Adipose tissue (tissue), 3 donors: ENCODE data around the gene MBLAC1. TPM values are rescaled to one million over a fixed set of nuclear protein-coding genes. Genes with fewer than 3 reads are reported as not detected.
A peak's percentile ranks its signal among the peaks of the same experiment; 100 is the strongest.
"Not testable (repeated sequence)": the region's sequence is repeated elsewhere in the genome, so short reads cannot be mapped to it uniquely, and the experiment has no call there.

Experiments
- H3K27ac ChIP-seq: one replicate; pipeline ENCODE4 v1.5.1; 2013; ENCODE audit warnings: low read depth, low read length
- WGBS, 3 donors: extraction: QIAGEN DNeasy Blood & Tissue Kit; methylation state at CpG; one replicate each; pipeline ENCODE4 v1.1.7; 2013; 5-methylcytosine and 5-hydroxymethylcytosine counted together
- polyA plus RNA-seq, 3 donors: library from polyadenylated mRNA; stranded (reverse); fragments of 200-250 nt; gene quantifications; one replicate each; pipeline ENCODE4 v1.2.3, GENCODE V29; 2013
- donor health status: healthy with polysubstance abuse.
- donor health status: Bipolar disorder and iron deficiency.
- donor health status: healthy.

The MBLAC1 gene
- polyA plus RNA-seq, 3 donors: 2.3 to 2.5 (median 2.5) TPM

DNA sequence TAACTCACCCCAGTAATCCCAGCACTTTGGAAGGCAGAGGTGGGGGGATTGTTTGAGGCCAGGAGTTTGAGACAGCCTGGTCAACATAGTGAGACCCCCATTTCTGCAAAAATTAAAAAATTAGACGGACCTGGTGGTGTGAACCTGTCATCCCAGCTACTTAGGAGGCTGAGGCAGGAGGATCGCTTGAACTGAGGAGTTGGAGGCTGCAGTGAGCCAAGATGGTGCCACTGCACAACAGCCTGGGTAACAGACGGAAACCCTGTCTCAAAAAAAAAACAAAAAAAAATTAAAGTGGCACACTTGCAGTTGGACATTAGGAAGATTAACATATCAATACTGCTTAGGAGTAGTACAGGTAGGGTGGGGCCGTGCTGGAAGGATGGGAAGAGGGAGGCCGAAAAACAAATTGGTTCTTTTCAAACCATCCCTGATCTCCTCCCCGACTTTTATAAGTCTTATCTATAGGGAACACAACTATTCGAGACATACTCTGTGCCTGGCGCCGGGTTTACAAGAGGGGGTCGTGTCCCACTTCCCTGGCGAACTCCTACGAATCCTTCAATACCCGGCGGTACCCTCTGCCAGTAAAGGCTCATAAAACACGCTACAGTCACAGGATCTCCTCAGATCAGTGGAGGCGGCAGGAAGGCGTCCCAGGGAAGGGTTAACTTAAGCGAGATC lies 8.2 kb upstream of the MBLAC1 start:
- no peak overlapping the region for H3K27ac ChIP-seq
- WGBS, 3 donors: 19 to 21% (median 20%) methylated on average over 18 of the region's 18 CpGs

GRCh38 chr7:100119072-100119969 lies 7.4 kb upstream of the MBLAC1 start, which contains the start of the genes CNPY4 and TAF6:
CNPY4 (plus strand) TSS chr7:100119634; CDS start chr7:100119745, 111 bp downstream.
TAF6 (minus strand) TSS chr7:100119358; CDS start chr7:100114209, 5,149 bp downstream.
- 0 to 1% (median 0%) methylated on average over 49 of the region's 49 CpGs for WGBS, 3 donors
- no peak within 1 kb of the TSS for H3K27ac ChIP-seq

GRCh38 chr7:100119970-100120732 lies 6.6 kb upstream of the MBLAC1 start:
- 21 to 26% (median 23%) methylated on average over 19 of the region's 19 CpGs for WGBS, 3 donors
- H3K27ac ChIP-seq: no peak overlapping the region

DNA sequence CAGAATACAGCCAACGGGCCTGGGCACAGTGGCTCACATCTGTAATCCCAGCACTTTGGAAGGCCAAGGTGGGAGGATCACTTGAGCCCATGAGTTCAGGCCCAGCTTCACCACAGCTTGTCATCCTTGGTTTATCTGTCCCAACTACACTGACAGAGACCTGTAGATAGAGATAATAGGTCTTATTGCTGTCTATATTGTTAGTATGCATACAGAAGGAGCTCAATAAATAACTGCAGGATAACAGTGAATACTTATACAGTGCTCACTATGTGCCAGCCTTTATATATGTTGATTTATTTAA lies 6.1 kb upstream of the MBLAC1 start:
- no peak overlapping the region for H3K27ac ChIP-seq
- WGBS, 3 donors: 31 to 45% (median 41%) methylated on average over 1 of the region's 1 CpG

DNA sequence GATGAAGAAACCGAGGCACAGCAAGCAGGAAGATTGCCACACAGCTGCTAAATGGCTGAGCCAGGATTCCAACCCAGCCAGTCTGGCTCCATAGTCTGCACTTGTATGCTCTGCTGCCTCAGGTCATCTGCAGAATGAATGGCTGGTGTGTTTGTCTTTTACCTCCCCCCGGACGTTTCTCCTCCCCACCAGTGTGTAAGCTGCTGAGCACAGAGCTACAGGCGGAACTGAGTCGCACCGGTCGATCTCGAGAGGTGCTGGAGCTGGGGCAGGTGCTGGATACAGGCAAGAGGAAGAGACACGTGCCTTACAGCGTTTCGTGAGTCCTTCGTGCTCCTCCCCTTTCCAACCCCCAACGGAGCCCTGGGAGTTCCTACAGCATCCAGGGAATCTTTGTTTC lies 4.7 kb upstream of the MBLAC1 start:
- WGBS, 3 donors: 47 to 84% (median 75%) methylated on average over 13 of the region's 13 CpGs
- H3K27ac ChIP-seq: no peak overlapping the region

- 90 to 93% (median 93%) methylated on average over 1 of the region's 1 CpG for WGBS, 3 donors
- H3K27ac ChIP-seq: no peak overlapping the region
Measured at GRCh38 chr7:100122568-100122967, 4.2 kb upstream of the MBLAC1 start.

GRCh38 chr7:100124301-100125230 lies 2.2 kb upstream of the MBLAC1 start:
- H3K27ac ChIP-seq: no peak overlapping the region
- 60 to 85% (median 70%) methylated on average over 4 of the region's 4 CpGs for WGBS, 3 donors

DNA sequence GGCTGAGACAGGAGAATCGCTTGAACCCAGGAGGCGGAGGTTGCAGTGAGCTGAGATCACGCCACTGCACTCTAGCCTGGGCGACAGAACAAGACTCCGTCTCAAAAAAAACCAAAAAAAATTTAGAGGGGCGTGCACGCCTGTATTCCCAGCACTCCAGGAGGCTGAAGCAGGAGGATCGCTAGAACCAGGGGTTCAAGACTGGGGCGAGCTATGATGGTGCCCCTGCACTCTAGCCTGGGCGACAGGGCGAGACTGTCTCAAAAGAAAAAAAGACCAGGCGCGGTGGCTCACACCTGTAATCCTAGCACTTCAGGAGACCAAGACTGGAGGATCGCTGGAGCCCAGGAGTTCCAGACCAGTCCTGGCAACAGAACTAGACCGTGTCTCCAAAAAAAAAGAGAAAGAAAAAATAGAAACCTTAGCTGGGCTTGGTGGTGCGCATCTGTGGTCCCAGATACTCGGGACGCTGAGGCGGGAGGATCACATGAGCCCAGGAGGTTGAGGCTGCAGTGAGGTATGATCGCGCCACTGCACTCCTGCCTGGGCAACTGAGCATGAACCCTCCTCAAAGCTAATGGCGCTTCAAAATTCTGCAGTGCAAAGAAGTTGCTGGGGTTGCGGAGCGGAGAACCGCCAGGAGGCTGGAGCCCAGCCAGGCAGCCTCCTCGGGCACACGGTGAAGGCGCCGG lies 382 bp upstream of the MBLAC1 start:
- WGBS, 3 donors: 10 to 17% (median 10%) methylated on average over 28 to 29 of the region's 29 CpGs
- H3K27ac ChIP-seq: peak overlapping the region; percentile 68

- no peak overlapping the region for H3K27ac ChIP-seq
- WGBS, 3 donors: 3 to 5% (median 4%) methylated on average over 33 to 37 of the region's 37 CpGs
Measured at GRCh38 chr7:100127866-100128636, 1.3 kb downstream of the MBLAC1 start.

DNA sequence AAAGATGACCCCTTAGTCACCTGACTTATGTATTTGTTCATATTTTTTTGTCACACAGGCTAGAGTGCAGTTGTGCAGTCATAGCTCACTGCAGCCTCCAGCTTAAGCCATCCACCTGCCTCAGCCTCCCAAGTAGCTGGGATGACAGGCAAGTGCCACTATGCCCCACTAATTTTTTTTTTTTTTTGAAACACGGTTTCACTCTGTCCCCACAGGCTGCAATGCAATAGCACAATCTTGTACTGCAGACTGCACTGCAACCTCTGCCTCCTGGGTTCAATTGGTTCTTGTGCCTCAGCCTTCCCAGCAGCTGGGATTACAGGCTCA lies 1.8 kb downstream of the MBLAC1 start:
- no peak overlapping the region for H3K27ac ChIP-seq
- WGBS, 3 donors: 38 to 78% (median 55%) methylated on average over 1 of the region's 1 CpG

GRCh38 chr7:100130220-100130607 lies 3.4 kb downstream of the MBLAC1 start:
- WGBS, 3 donors: 94 to 100% (median 95%) methylated on average over 1 of the region's 1 CpG

DNA sequence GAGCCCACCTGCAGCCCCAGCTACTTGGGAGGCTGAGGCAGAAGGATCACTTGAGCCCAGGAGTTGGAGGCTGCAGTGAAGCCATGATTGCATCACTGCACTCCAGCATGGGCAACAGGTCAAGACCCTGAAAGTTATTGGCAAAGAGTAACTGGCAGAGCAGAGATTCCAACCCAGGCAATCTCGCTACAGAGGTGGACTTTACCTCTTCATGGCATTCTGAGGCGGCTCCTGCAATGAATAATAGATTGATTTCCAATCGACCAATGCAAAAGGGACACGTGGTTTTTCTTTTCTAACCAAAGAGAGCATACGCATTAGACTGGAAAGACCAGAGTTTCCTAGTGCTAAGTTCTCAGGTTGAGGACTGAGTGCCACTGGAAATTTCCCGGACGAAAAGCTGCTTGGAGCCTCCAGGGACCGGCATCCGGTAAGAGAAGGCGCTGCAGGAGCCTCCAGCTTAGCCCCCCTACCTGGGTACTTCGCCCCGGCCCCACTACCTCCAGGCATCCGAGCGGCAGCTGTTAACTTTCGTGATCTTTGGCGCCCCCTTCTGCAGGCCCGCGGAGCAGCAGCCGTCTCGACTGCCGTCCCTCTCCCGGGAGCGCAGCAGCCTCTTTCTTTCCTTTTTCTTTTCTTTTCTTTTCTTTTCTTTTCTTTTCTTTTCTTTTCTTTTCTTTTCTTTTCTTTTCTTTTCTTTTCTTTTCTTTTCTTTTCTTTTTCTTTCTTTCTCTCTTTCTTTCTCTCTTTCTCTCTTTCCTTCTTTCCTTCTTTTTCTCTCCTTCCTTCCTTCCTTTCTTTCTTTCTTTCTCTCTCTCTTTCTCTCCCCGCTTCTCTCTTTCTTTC lies 4.1 kb downstream of the MBLAC1 start:
- whole genome bisulfite sequencing, 3 donors: 6 to 12% (median 12%) methylated on average over 24 of the region's 24 CpGs
- H3K27ac ChIP-seq: no peak overlapping the region

More at GRCh38 chr7:100130220-100130607, 3.4 kb downstream of the MBLAC1 start:
- H3K27ac ChIP-seq: not testable (repeated sequence)

DNA sequence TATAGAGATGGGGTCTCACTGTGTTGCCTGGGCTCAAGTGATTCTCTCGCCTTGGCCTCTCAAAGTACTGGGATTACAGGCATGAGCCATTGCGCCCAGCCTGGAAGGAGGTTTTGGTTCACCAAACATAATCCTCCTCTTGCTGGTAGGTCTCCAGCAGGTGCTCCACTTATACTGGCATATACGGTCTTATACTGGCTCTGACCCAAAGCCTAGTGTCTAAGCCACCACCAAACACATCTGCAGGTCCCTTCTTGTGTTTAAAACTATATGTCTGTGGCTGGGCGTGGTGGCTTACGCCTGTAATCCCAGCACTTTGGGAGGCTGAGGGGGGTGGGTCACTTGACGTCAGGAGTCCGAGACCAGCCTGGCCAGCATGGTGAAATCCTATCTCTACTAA lies 5.4 kb downstream of the MBLAC1 start:
- H3K27ac ChIP-seq: no peak overlapping the region
- 59 to 66% (median 65%) methylated on average over 7 of the region's 7 CpGs for WGBS, 3 donors

DNA sequence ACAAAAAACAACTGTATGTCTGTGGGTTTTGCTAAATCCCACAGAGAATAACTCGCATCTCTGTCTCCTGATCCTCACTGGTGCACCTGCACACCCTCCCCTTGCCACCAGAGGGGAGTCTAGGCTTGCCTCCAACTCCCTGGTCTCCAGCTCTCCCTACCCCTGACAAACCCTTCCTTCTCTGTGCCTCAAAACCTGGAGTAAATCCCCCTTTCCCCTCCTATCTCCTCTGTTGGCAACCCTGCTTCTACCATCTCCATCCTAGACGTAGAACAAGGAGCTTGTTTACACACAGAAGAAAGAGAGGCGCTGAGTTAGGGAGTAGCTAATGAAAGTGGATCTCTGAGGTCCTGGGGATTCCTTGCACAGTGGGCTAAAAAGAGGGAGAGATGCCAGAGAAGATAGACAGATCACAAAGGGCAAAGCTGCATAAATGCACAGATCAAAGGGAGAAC lies 6.0 kb downstream of the MBLAC1 start:
- no peak overlapping the region for H3K27ac ChIP-seq
- 19 to 29% (median 24%) methylated on average over 3 of the region's 3 CpGs for WGBS, 3 donors

- H3K27ac ChIP-seq: no peak overlapping the region
- WGBS, 3 donors: 69 to 79% (median 74%) methylated on average over 13 of the region's 13 CpGs
Measured at GRCh38 chr7:100137851-100138760, 11.3 kb downstream of the MBLAC1 start.
